Neutrophil (primary cell): ENCODE results near the gene DEPDC5.

ENCODE experiments used
- H3K27ac ChIP-seq: fragments of 200-600 bp; sonication (generic); 2 replicates; pipeline ENCODE4 v1.5.1; 2016; ENCODE audit warnings: mild to moderate bottlenecking, moderate library complexity
- H3K27me3 ChIP-seq: fragments of 200-600 bp; sonication (generic); 2 replicates; pipeline ENCODE4 v1.6.0; 2016; ENCODE audit warnings: mild to moderate bottlenecking
- H3K36me3 ChIP-seq: fragments of 200-600 bp; sonication (generic); 2 replicates; pipeline ENCODE4 v1.5.1; 2017
- H3K4me1 ChIP-seq, 2 experiments: fragments of 200-600 bp in 1 of 2; sonication (generic) in 1 of 2; 1 replicate in 1 of 2; 2 replicates in 1 of 2; pipeline versions ENCODE4 v1.5.1 to v1.6.1; 2013 to 2016; ENCODE audit warnings: low read depth in 1 of 2, low read length in 1 of 2, mild to moderate bottlenecking in 1 of 2, moderate library complexity in 1 of 2; ENCODE audit not compliant: control insufficient read depth in 1 of 2, insufficient read depth in 1 of 2
- H3K4me3 ChIP-seq, 2 experiments: fragments of 200-600 bp in 1 of 2; sonication (generic) in 1 of 2; 1 replicate in 1 of 2; 2 replicates in 1 of 2; pipeline ENCODE4 v1.5.1; 2013 to 2016; ENCODE audit warnings: low read depth in 1 of 2, low read length in 1 of 2, mild to moderate bottlenecking in 1 of 2, moderate library complexity in 1 of 2
- H3K9me3 ChIP-seq: fragments of 200-600 bp; sonication (generic); 2 replicates; pipeline ENCODE4 v1.5.1; 2016
- CTCF ChIP-seq: fragments of 200-600 bp; sonication (generic); IDR thresholded peaks from 2 replicates; pipeline ENCODE4 v1.5.1; 2016; ENCODE audit warnings: antibody characterized with exemption

Gene DEPDC5

DNA sequence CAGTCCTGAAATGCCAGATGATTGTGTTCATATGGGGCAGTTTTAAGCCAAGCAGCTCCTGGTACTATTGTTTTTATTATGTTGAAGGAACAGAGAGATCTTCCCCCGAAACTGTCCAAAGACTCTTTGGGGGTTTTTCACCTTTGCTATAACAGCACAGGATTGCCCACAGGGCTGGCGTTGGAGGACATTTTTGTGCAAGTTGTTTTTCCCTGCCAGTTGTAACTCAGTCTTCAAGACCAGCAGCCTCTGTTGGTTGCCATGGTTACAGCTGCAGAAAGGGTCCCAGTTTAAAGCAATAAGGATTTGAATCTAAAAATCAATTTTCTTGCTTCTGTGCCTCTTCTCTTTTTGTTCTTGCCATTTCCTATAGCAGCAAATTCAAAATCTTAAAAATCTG, 145.1 kb downstream of the DEPDC5 start:
- H3K27ac ChIP-seq, result no peak overlapping the region

GRCh38 chr22:31899669-31900068, 145.8 kb downstream of the DEPDC5 start:
- H3K27me3 ChIP-seq, result no peaks in the 10 kb centered on the region
- no peak for TF ChIP-seq CTCF
- peaks cover 60% of the 10 kb centered on the region for H3K36me3 ChIP-seq
- no peak overlapping the region for H3K27ac ChIP-seq
- no peaks in the 10 kb centered on the region for H3K4me1 ChIP-seq
- H3K4me3 ChIP-seq, result no peak overlapping the region
- H3K9me3 ChIP-seq, result no peaks in the 10 kb centered on the region

More for the DNA sequence above, 145.1 kb downstream of the DEPDC5 start:
- TF ChIP-seq CTCF, result no peak
- Histone ChIP-seq H3K4me3 (no peak overlapping the region), H3K27me3 (no peaks in the 10 kb centered on the region), H3K9me3 (no peaks in the 10 kb centered on the region), H3K4me1 (peaks cover 2 to 4% of the 10 kb centered on the region in 2 experiments), H3K36me3 (peaks cover 56% of the 10 kb centered on the region)

GRCh38 chr22:31901388-31902137, 147.7 kb downstream of the DEPDC5 start:
- no peaks in the 10 kb centered on the region for H3K9me3 ChIP-seq
- H3K4me3 ChIP-seq, result no peak overlapping the region
- H3K27me3 ChIP-seq, result no peaks in the 10 kb centered on the region
- H3K36me3 ChIP-seq, result peaks cover 70% of the 10 kb centered on the region
- H3K27ac ChIP-seq, result no peak overlapping the region
- no peak for TF ChIP-seq CTCF
- H3K4me1 ChIP-seq, result no peaks in the 10 kb centered on the region

DNA sequence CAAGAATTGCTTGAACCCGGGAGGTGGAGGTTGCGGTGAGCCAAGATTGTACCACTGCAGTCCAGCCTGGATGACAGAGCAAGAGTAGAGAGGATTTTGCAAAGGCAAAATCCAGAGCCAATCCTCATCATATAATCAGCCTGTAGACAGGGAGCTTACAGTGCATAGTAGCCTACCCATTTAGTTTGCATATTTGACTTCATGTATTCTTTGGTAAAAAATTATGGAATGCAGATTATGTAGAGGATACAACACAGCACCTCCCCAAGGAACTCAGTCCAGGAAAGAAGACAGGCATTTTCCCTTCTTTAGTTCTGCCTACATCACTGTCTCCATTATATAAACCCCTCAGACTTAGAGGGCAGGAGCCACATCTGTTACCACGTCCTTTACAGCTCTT, 150.8 kb downstream of the DEPDC5 start:
- TF ChIP-seq CTCF, result no peak
- peaks cover 58% of the 10 kb centered on the region for H3K36me3 ChIP-seq
- H3K27me3 ChIP-seq, result no peaks in the 10 kb centered on the region
- H3K4me1 ChIP-seq, result no peaks in the 10 kb centered on the region
- no peaks in the 10 kb centered on the region for H3K9me3 ChIP-seq
- H3K27ac ChIP-seq, result no peak overlapping the region
- H3K4me3 ChIP-seq, result no peak overlapping the region

GRCh38 chr22:31905356-31905755, 151.5 kb downstream of the DEPDC5 start:
- Histone ChIP-seq H3K4me1 (no peaks in the 10 kb centered on the region), H3K9me3 (no peaks in the 10 kb centered on the region), H3K4me3 (no peak overlapping the region), H3K27ac (no peak overlapping the region), H3K27me3 (no peaks in the 10 kb centered on the region), H3K36me3 (peaks cover 60% of the 10 kb centered on the region)
- TF ChIP-seq CTCF, result no peak
